SK-N-MC (cell line): ENCODE measurements around the gene HSH2D.

Experiments used
- EZH2 ChIP-seq: fragments of 200-600 bp; sonication (generic); IDR thresholded peaks from one replicate; pipeline ENCODE4 v1.6.1; 2017; ENCODE audit warnings: antibody characterized with exemption
- FOXP2 ChIP-seq: optimal IDR thresholded peaks from 2 replicates; pipeline ENCODE3; 2011; ENCODE audit warnings: mild to moderate bottlenecking, moderate library complexity; ENCODE audit not compliant: insufficient read depth; ENCODE audit errors: extremely low read length, control extremely low read depth
- POLR2AphosphoS5 ChIP-seq: IDR thresholded peaks from 2 replicates; pipeline ENCODE4 v1.6.1; 2012; ENCODE audit warnings: mild to moderate bottlenecking, low read depth, low read length, borderline replicate concordance

DNA sequence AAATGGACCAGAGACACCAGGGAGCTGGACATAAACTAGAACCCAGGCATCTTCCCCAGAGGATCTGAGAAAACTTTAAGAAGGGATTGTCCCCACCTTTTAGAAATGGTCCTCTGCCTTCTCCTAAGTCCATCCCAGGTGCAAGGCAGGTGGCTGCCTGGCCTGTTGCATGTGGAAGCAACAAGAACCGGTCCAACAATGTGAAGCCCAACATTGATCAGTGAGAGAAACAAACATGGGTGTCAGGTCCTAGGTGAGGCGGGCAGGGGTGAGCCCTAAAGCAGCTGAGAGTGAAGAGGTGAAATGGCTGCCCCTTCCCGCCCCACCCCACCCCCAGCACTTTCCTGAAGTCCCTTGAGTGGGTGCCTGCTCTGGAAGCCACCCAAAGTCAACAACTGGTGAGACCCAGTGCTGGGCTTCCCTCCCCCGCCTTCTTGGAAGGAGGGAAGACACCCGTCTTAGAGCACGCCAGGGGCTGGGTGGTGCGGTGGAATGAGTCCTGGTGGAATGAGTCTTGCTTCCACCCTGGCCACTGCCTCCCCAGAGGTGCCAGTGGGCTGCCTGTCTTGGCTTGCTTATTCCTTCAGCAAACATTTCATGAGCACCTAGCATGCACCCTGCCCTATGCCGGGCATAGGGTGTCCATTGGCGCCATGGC is 55.9 kb downstream of the HSH2D start:
- TF ChIP-seq POLR2AphosphoS5 (no peak), EZH2 (no peak), FOXP2 (no peak)
